ENCODE results near the gene RFESD.

DNA sequence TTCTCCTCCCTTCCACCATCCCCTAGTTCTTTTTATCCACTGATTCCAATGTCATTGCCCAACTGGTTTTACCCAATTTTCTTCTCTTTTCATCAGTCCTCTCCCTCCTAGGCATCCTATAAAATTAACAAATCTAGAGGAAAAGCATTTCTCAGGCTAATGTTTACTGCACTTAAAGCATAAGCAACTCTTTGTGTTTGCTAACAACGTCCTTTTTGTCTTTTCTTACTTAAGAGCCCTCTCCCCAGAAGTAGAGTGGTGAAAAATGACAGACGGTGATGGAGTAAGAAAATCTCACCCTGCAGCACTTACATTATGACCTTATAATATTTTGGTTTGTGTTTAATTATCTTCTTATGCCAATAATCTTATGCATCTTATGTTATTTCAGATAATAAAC lies 37.8 kb downstream of the RFESD start:
- TF ChIP-seq POLR2AphosphoS5 (IDR thresholded peaks at IDR 0.05): no peak
- no peak for TF ChIP-seq CTCF (IDR thresholded peaks at IDR 0.05)

All from stomach (tissue), 4 donors.